ENCODE data around the gene CFAP46. TPM values are rescaled to one million over a fixed set of nuclear protein-coding genes. Genes with fewer than 3 reads are reported as not detected.

CFAP46 gene
- total and polyA plus RNA-seq, 2 of the 8 experiments (the other 6 are each of a cell fraction or from before 2014, with no cell fraction given), result 2.6 to 4.8 TPM

DNA sequence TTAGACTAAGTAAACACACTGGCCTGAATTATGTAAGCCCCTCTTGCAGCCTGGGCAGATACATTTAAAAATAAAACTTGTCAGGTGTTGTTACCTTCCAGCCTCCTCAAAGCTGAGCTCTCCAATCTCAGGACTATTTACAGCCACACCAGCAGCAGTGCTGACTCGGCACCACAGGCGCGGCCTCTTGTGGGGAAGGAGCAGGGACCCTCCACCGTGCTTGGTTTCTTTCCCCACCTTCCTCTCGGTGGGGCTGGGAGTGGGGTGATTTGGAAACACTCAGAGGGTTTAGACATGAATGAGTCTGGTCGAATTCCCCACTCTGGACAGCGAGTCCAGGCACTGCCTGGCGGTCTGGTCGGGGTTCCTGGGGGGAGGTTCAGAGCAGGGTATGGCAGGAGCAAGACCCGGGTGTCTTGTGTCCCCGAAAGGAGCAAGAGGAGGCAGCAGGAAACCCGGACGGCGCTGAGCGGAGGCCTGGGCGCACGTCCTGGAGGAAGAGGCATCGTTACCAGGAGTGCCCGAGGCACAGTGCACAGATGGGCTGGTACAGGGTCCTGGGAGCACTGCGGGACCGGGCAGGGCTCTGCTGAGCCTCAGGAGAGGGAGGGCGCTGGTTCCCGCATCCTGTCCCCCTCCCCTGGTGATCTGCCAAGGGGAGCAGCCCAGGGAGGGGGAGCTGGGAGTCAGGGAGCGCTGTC is 29.2 kb upstream of the CFAP46 start:
- peak overlapping the region; percentile 52 to 61; a peak in 3 of 4 replicates for H3K4me2 ChIP-seq (ENCODE audit: insufficient read depth in 1 of 2, low read depth in 2 of 2, low read length in 2 of 2)
- POLR2A ChIA-PET (ENCODE audit: partially characterized antibody), result interaction anchor here (0.8 to 0.9 kb wide), 2 partner anchors 10 to 30 kb away, joined by 3 read pairs; no protein-coding TSS in a partner anchor
- H3K36me3 ChIP-seq (ENCODE audit: control insufficient read depth in 2 of 4, insufficient read depth in 4 of 4, low read length in 3 of 4), result no peaks in the 10 kb centered on the region
- H3K27ac ChIP-seq (ENCODE audit: low read depth, low read length), result no peak overlapping the region
- H3K56ac ChIP-seq (replicated peaks; ENCODE audit: insufficient read length, low read depth, low read length), result no peak overlapping the region
- H3K9me3 ChIP-seq (ENCODE audit: insufficient read depth in 2 of 2, low read depth in 1 of 2, low read length in 1 of 2), result no peaks in the 10 kb centered on the region
- no peaks in the 10 kb centered on the region for H3K79me1 ChIP-seq (ENCODE audit: low read depth, low read length)
- H3K4me3 ChIP-seq (ENCODE audit: extremely low read depth in 1 of 4, insufficient read depth in 2 of 4, low read depth in 3 of 4, low read length in 4 of 4), result peak overlapping the region in 2 of 4 experiments; percentile 19 to 37; a peak in 2 of 8 replicates
- H3K9ac ChIP-seq (replicated peaks in 1 of 4; ENCODE audit: extremely low read depth in 1 of 4, low read depth in 3 of 4, low read length in 3 of 4), result no peak overlapping the region
- H2BK15ac ChIP-seq (ENCODE audit: low read length), result 0 out of 2 replicates have a peak overlapping the region, but pooled peaks have one; percentile 53
- no peaks in the 10 kb centered on the region for H3K79me2 ChIP-seq (ENCODE audit: control insufficient read depth in 1 of 2, insufficient read depth in 2 of 2, low read length in 2 of 2)
- H4K20me1 ChIP-seq (replicated peaks in 1 of 2; ENCODE audit: control insufficient read depth in 1 of 2, insufficient read depth in 2 of 2, low read length in 2 of 2), result no peaks in the 10 kb centered on the region
- peak overlapping the region; percentile 80; the same call in 1 of the 2 replicates for H2BK20ac ChIP-seq (ENCODE audit: low read length)
- H4K5ac ChIP-seq (ENCODE audit: insufficient read length, low read depth, low read length), result no peak overlapping the region
- WGBS, 2 experiments (ENCODE audit: extremely low coverage in 1 of 2, insufficient coverage in 1 of 2, insufficient read length in 1 of 2, insufficient replicate concordance in 2 of 2, low coverage in 1 of 2, low lambda C conversion rate in 2 of 2, missing lambda C conversion rate in 1 of 2), result 37% methylated on average over 24 of the region's 24 CpGs; no CpG with 5 or more reads in 1 of the 2 experiments
- peaks cover 0 to 5% (median 0%) of the 10 kb centered on the region in 4 experiments; a peak in 2 of 7 replicates for H3K27me3 ChIP-seq (replicated peaks in 1 of 4; ENCODE audit: control insufficient read depth in 3 of 4, extremely low read depth in 1 of 4, insufficient read depth in 3 of 4, low read length in 3 of 4)
- FAIRE-seq (no peak), DNase-seq (ENCODE audit: low read depth in 1 of 2, low spot score in 2 of 2) (peak in 1 of 2 experiments; percentile 69)
- H2BK5ac ChIP-seq (ENCODE audit: low read depth, low read length), result no peak overlapping the region
- no peak overlapping the region for H3K23ac ChIP-seq (ENCODE audit: insufficient read length)
- peak overlapping the region; percentile 90; the same call in 1 of the 2 replicates for H2BK12ac ChIP-seq (ENCODE audit: low read depth, low read length)
- no peak overlapping the region for H3K4ac ChIP-seq (replicated peaks; ENCODE audit: insufficient read length, low read depth, low read length)
- H2AFZ ChIP-seq (ENCODE audit: low read length), result peak overlapping the region; percentile 72
- CTCF ChIA-PET (ENCODE audit: partially characterized antibody), result interaction anchor here (0.7 kb wide), 1 partner anchor 53 kb away, joined by 3 read pairs; no protein-coding TSS in a partner anchor
- H4K91ac ChIP-seq (replicated peaks; ENCODE audit: insufficient read length, low read length), result no peak overlapping the region
- peaks cover 0 to 24% (median 12%) of the 10 kb centered on the region in 4 experiments; a peak in 6 of 7 replicates for H3K4me1 ChIP-seq (replicated peaks in 1 of 4; ENCODE audit: control insufficient read depth in 3 of 4, insufficient read depth in 4 of 4, low read length in 3 of 4)
- no peak overlapping the region for H4K8ac ChIP-seq (ENCODE audit: extremely low read depth, insufficient read depth, low read length)
- no peak overlapping the region for H2AK5ac ChIP-seq (ENCODE audit: low read depth, low read length)
- peak overlapping the region; percentile 85 for H3K18ac ChIP-seq (ENCODE audit: extremely low read depth, low read length)
- no peak overlapping the region for H2BK120ac ChIP-seq (replicated peaks; ENCODE audit: low read depth, low read length)
- no peak overlapping the region for H3K14ac ChIP-seq (ENCODE audit: insufficient read length)
- H3K23me2 ChIP-seq (ENCODE audit: low read depth, low read length), result no peaks in the 10 kb centered on the region
- TF ChIP-seq HDAC2 (IDR thresholded peaks at IDR 0.05; ENCODE audit: borderline replicate concordance in 1 of 2, low read depth in 2 of 2, low read length in 2 of 2), result no peak
- no peak for TF ChIP-seq FOSL1 (IDR thresholded peaks at IDR 0.05; ENCODE audit: insufficient read depth, low read depth, low read length)
- peak; percentile 78; the same call in 1 of the 2 replicates for TF ChIP-seq MAFK (IDR thresholded peaks at IDR 0.05; ENCODE audit: low read depth, low read length)
- TF ChIP-seq EZH2 (IDR thresholded peaks at IDR 0.05; ENCODE audit: low read depth, low read length, severe bottlenecking), result no peak
- no peak for TF ChIP-seq JUND (IDR thresholded peaks at IDR 0.05; ENCODE audit: low read length)
- TF ChIP-seq CTBP2 (IDR thresholded peaks at IDR 0.05; ENCODE audit: borderline replicate concordance, insufficient read depth, insufficient read length, low read length), result peak; percentile 7
- no peak for TF ChIP-seq RFX5 (IDR thresholded peaks at IDR 0.05; ENCODE audit: borderline replicate concordance, low read depth, low read length)
- TF ChIP-seq, protein P1, sequence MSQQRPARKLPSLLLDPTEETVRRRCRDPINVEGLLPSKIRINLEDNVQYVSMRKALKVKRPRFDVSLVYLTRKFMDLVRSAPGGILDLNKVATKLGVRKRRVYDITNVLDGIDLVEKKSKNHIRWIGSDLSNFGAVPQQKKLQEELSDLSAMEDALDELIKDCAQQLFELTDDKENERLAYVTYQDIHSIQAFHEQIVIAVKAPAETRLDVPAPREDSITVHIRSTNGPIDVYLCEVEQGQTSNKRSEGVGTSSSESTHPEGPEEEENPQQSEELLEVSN (IDR thresholded peaks at IDR 0.05), result no peak
- no peak for TF ChIP-seq POU5F1 (IDR thresholded peaks at IDR 0.05; ENCODE audit: low read depth, low read length)
- TF ChIP-seq RBBP5 (IDR thresholded peaks at IDR 0.05; ENCODE audit: borderline replicate concordance, low read depth, low read length), result 0 out of 2 replicates have a peak, but pooled peaks have one; percentile 24
